ENCODE results near the gene ANKS4B. TPM values are rescaled to one million over a fixed set of nuclear protein-coding genes. Genes with fewer than 3 reads are reported as not detected.

ANKS4B gene
- total RNA-seq, 1 experiment from 2014 or later, result not detected

DNA sequence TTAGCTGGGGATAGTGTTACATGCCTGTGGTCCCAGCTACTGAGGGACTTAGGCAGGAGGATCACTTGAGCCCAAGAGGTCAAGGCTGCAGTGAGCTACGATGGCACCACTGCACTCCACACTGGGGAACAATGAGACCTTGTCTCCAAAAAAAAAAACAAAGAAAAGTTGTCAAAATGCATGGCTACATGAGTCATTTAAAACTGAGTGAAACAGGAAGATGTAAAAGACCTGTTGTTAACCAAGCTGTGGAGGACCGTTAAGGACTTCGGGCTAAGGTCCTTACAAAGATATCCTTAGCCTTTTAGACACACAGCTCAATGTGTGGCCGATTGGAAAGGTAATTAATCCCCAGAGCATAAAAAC is 47.2 kb upstream of the ANKS4B start:
- CTCF ChIA-PET, result interaction anchor here (0.6 to 0.7 kb wide), 2 partner anchors 27 to 53 kb away, joined by 3 read pairs; no protein-coding TSS in a partner anchor

DNA sequence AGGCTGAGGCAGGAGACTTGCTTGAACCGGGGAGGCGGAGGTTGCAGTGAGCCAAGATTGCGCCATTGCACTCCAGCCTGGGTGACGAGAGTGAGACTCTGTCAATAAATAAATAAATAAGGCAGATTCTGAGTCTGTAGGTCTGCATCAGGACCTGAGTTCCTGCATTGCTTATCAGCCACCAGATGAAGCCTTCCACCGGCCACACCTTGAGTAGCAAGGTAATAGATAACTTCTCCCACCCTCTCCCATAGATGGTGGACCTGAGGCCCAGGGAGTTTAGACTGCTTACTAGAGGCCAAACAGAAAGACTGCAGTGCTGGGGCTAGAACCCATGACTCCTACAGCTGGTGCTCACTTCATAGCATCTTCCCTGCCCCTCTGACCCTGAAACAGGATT is 44.2 kb upstream of the ANKS4B start:
- Histone ChIP-seq H3K27me3 (ENCODE audit: control insufficient read depth, insufficient read depth, low read length) (0 out of 2 replicates have a peak, but pooled peaks cover under 1% of the 10 kb centered on the region), H3K4me3 (ENCODE audit: low read depth in 2 of 2, low read length in 2 of 2) (no peak overlapping the region), H3K36me3 (ENCODE audit: control insufficient read depth, insufficient read depth, low read length) (no peaks in the 10 kb centered on the region), H3K9me3 (ENCODE audit: control insufficient read depth, insufficient read depth, low read depth, low read length) (no peaks in the 10 kb centered on the region), H3K4me1 (ENCODE audit: control insufficient read depth, insufficient read depth, low read length) (0 out of 2 replicates have a peak, but pooled peaks cover 4% of the 10 kb centered on the region), H3K27ac (ENCODE audit: low read length) (no peak overlapping the region)
- ChIA-PET POLR2A (no interaction called here), CTCF (interaction anchor here (0.7 to 1.3 kb wide), 5 partner anchors 57 to 113 kb away, joined by 3 to 22 read pairs (median 4); no protein-coding TSS in a partner anchor)
- ATAC-seq (no peak), DNase-seq (ENCODE audit: low read depth, low spot score) (no peak)
- TF ChIP-seq SIN3A (IDR thresholded peaks at IDR 0.05; ENCODE audit: borderline replicate concordance, insufficient read depth, low read depth, low read length) (no peak), TCF7L2 (IDR thresholded peaks at IDR 0.05; ENCODE audit: low read depth, low read length) (no peak), POLR2AphosphoS5 (IDR thresholded peaks at IDR 0.05; ENCODE audit: low read depth, low read length) (no peak)
- TF ChIP-seq, protein P1, sequence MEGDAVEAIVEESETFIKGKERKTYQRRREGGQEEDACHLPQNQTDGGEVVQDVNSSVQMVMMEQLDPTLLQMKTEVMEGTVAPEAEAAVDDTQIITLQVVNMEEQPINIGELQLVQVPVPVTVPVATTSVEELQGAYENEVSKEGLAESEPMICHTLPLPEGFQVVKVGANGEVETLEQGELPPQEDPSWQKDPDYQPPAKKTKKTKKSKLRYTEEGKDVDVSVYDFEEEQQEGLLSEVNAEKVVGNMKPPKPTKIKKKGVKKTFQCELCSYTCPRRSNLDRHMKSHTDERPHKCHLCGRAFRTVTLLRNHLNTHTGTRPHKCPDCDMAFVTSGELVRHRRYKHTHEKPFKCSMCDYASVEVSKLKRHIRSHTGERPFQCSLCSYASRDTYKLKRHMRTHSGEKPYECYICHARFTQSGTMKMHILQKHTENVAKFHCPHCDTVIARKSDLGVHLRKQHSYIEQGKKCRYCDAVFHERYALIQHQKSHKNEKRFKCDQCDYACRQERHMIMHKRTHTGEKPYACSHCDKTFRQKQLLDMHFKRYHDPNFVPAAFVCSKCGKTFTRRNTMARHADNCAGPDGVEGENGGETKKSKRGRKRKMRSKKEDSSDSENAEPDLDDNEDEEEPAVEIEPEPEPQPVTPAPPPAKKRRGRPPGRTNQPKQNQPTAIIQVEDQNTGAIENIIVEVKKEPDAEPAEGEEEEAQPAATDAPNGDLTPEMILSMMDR (IDR thresholded peaks at IDR 0.05), result no peak
- TF ChIP-seq, protein P2, sequence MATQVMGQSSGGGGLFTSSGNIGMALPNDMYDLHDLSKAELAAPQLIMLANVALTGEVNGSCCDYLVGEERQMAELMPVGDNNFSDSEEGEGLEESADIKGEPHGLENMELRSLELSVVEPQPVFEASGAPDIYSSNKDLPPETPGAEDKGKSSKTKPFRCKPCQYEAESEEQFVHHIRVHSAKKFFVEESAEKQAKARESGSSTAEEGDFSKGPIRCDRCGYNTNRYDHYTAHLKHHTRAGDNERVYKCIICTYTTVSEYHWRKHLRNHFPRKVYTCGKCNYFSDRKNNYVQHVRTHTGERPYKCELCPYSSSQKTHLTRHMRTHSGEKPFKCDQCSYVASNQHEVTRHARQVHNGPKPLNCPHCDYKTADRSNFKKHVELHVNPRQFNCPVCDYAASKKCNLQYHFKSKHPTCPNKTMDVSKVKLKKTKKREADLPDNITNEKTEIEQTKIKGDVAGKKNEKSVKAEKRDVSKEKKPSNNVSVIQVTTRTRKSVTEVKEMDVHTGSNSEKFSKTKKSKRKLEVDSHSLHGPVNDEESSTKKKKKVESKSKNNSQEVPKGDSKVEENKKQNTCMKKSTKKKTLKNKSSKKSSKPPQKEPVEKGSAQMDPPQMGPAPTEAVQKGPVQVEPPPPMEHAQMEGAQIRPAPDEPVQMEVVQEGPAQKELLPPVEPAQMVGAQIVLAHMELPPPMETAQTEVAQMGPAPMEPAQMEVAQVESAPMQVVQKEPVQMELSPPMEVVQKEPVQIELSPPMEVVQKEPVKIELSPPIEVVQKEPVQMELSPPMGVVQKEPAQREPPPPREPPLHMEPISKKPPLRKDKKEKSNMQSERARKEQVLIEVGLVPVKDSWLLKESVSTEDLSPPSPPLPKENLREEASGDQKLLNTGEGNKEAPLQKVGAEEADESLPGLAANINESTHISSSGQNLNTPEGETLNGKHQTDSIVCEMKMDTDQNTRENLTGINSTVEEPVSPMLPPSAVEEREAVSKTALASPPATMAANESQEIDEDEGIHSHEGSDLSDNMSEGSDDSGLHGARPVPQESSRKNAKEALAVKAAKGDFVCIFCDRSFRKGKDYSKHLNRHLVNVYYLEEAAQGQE (IDR thresholded peaks at IDR 0.05; ENCODE audit: insufficient read depth in 1 of 2, low read depth in 2 of 2, low read length in 1 of 2), result no peak
- in situ Hi-C loops (cut with HindIII; ENCODE audit: low pct_unique_long_range_greater_than_20kb, low sequenced_read_pairs), result loop anchor here (25.0 kb wide), 1 partner anchor 98 kb away; the partner anchor contains the start of gene CRYM
- intact Hi-C loops (cut with micrococcal nuclease; ENCODE audit: unreplicated experiment), result no loop called here
- BruUV-seq (replicated peaks), result no TSS peak

More for the DNA sequence above, 47.2 kb upstream of the ANKS4B start:
- POLR2A ChIA-PET, result no interaction called here
- TF ChIP-seq TCF7L2 (IDR thresholded peaks at IDR 0.05; ENCODE audit: low read depth, low read length) (no peak), POLR2AphosphoS5 (IDR thresholded peaks at IDR 0.05; ENCODE audit: low read depth, low read length) (no peak), SIN3A (IDR thresholded peaks at IDR 0.05; ENCODE audit: borderline replicate concordance, insufficient read depth, low read depth, low read length) (no peak)
- TF ChIP-seq, protein P1 (IDR thresholded peaks at IDR 0.05), result no peak
- TF ChIP-seq, protein P2 (IDR thresholded peaks at IDR 0.05; ENCODE audit: insufficient read depth in 1 of 2, low read depth in 2 of 2, low read length in 1 of 2), result no peak
- 0 out of 2 replicates have a peak, but pooled peaks cover 4% of the 10 kb centered on the region for H3K4me1 ChIP-seq (ENCODE audit: control insufficient read depth, insufficient read depth, low read length)
- no peak for ATAC-seq
- H3K4me3 ChIP-seq (ENCODE audit: low read depth in 2 of 2, low read length in 2 of 2), result no peak overlapping the region
- DNase-seq (ENCODE audit: low read depth, low spot score), result no peak
- in situ Hi-C loops (cut with HindIII; ENCODE audit: low pct_unique_long_range_greater_than_20kb, low sequenced_read_pairs), result loop anchor here (25.0 kb wide), 1 partner anchor 101 kb away; the partner anchor contains the start of gene CRYM
- H3K9me3 ChIP-seq (ENCODE audit: control insufficient read depth, insufficient read depth, low read depth, low read length), result no peaks in the 10 kb centered on the region
- no TSS peak for BruUV-seq (replicated peaks)
- intact Hi-C loops (cut with micrococcal nuclease; ENCODE audit: unreplicated experiment), result no loop called here
- H3K27ac ChIP-seq (ENCODE audit: low read length), result no peak overlapping the region
- no peaks in the 10 kb centered on the region for H3K27me3 ChIP-seq (ENCODE audit: control insufficient read depth, insufficient read depth, low read length)
- no peaks in the 10 kb centered on the region for H3K36me3 ChIP-seq (ENCODE audit: control insufficient read depth, insufficient read depth, low read length)
